ENCODE measurements around the gene PPARA.

Gene PPARA

GRCh38 chr22:46146329-46146728, 4.0 kb upstream of the PPARA start:
- DNase-seq: no peak

- DNase-seq: no peak
These were observed 3.3 kb upstream of the PPARA start for GRCh38 chr22:46147061-46147460.

- no peak for DNase-seq
These were observed 2.7 kb upstream of the PPARA start for GRCh38 chr22:46147471-46148267.

- DNase-seq: no peak
These were observed 2.0 kb upstream of the PPARA start for GRCh38 chr22:46148336-46148735.

GRCh38 chr22:46148816-46149511, 1.4 kb upstream of the PPARA start:
- DNase-seq: no peak

- DNase-seq: peak; percentile 41
These were observed 753 bp upstream of the PPARA start for GRCh38 chr22:46149512-46150033.

- DNase-seq: peak; percentile 39
These were observed 540 bp downstream of the PPARA start for GRCh38 chr22:46150655-46151477.

GRCh38 chr22:46153930-46154329, 3.6 kb downstream of the PPARA start:
- DNase-seq: no peak

GRCh38 chr22:46156031-46156430, 5.7 kb downstream of the PPARA start:
- DNase-seq: no peak

- no peak for DNase-seq
These were observed 8.0 kb downstream of the PPARA start for GRCh38 chr22:46158283-46158682.

GRCh38 chr22:46159212-46159611, 8.9 kb downstream of the PPARA start:
- DNase-seq: no peak

GRCh38 chr22:46159777-46160176, 9.5 kb downstream of the PPARA start:
- no peak for DNase-seq

- DNase-seq: no peak
These were observed 12.0 kb downstream of the PPARA start for GRCh38 chr22:46162285-46162684.

- DNase-seq: no peak
These were observed 12.6 kb downstream of the PPARA start for GRCh38 chr22:46162771-46163556.

GRCh38 chr22:46163557-46163888, 13.2 kb downstream of the PPARA start:
- no peak for DNase-seq

- no peak for DNase-seq
These were observed 15.7 kb downstream of the PPARA start for GRCh38 chr22:46165977-46166376.

GRCh38 chr22:46169628-46170027, 19.3 kb downstream of the PPARA start:
- no peak for DNase-seq

- DNase-seq: no peak
These were observed 21.6 kb downstream of the PPARA start for GRCh38 chr22:46171940-46172339.

GRCh38 chr22:46172522-46173110, 22.3 kb downstream of the PPARA start:
- DNase-seq: no peak

- no peak for DNase-seq
These were observed 22.8 kb downstream of the PPARA start for GRCh38 chr22:46173152-46173551.

- DNase-seq: no peak
These were observed 25.3 kb downstream of the PPARA start for GRCh38 chr22:46175631-46176030.

- DNase-seq: no peak
These were observed 26.2 kb downstream of the PPARA start for GRCh38 chr22:46176508-46177003.
